SK-N-SH (cell line): ENCODE measurements around the gene KRTAP9-3. TPM values are rescaled to one million over a fixed set of nuclear protein-coding genes. Genes with fewer than 3 reads are reported as not detected.
"Not testable (repeated sequence)": the region's sequence is repeated elsewhere in the genome, so short reads cannot be mapped to it uniquely, and the experiment has no call there.

Source experiments
- CTCF ChIA-PET: fragments of 300-600, 350-600 bp; formaldehyde crosslinking; extraction: SDS; loops from one replicate; lab custom pipeline; 2021; lab: Yijun Ruan, JAX
- POLR2A ChIA-PET: fragments of 350-600 bp; sonication (Branson Sonifier 250); formaldehyde crosslinking; extraction: SDS; loops from one replicate; lab custom pipeline; 2020; ENCODE audit warnings: antibody characterized with exemption, inconsistent platforms; lab: Yijun Ruan, JAX
- DNase-seq: peaks from one replicate; pipeline ENCODE4 v3.0.0; 2012
- H2AFZ ChIP-seq: fragments of 200-600 bp; sonication (generic); 2 replicates; pipeline ENCODE4 v1.8.1; 2016; ENCODE audit warnings: antibody characterized with exemption, mild to moderate bottlenecking, low read depth
- H3F3A ChIP-seq: fragments of 200-600 bp; sonication (generic); replicated peaks from 2 replicates; pipeline ENCODE3; 2016; ENCODE audit warnings: antibody characterized with exemption, mild to moderate bottlenecking; ENCODE audit not compliant: insufficient read depth
- H3K27ac ChIP-seq, 2 experiments: fragments of 200-500 bp in 1 of 2; fragments of 200-600 bp in 1 of 2; sonication (Bioruptor generic) in 1 of 2; sonication (generic), shearing (Covaris generic) in 1 of 2; 2 replicates each; pipeline versions ENCODE4 v1.5.1 to v1.6.1; 2014 to 2016; ENCODE audit warnings: low read depth in 2 of 2, inconsistent platforms in 1 of 2, low read length in 1 of 2, mild to moderate bottlenecking in 1 of 2, mixed read lengths in 1 of 2
- H3K27me3 ChIP-seq: fragments of 200-600 bp; sonication (generic), shearing (Covaris generic); 2 replicates; pipeline ENCODE4 v1.6.1; 2016; ENCODE audit warnings: mixed run types; ENCODE audit not compliant: insufficient read depth
- H3K36me3 ChIP-seq, 2 experiments: fragments of 200-500 bp in 1 of 2; fragments of 200-600 bp in 1 of 2; sonication (Bioruptor generic) in 1 of 2; sonication (generic) in 1 of 2; replicated peaks in 1 of 2; 2 replicates each; pipeline versions ENCODE3 to v1.5.1; 2014 to 2016; ENCODE audit warnings: low read length in 1 of 2, mild to moderate bottlenecking in 1 of 2; ENCODE audit not compliant: insufficient read depth in 2 of 2, control insufficient read depth in 1 of 2
- H3K4me1 ChIP-seq, 2 experiments: fragments of 200-500 bp in 1 of 2; fragments of 200-600 bp in 1 of 2; sonication (Bioruptor generic) in 1 of 2; sonication (generic), shearing (Covaris generic) in 1 of 2; 2 replicates each; pipeline versions ENCODE4 v1.5.1 to v1.6.1; 2014 to 2016; ENCODE audit warnings: low read depth in 1 of 2, low read length in 1 of 2, mixed run types in 1 of 2; ENCODE audit not compliant: insufficient read depth in 2 of 2, control insufficient read depth in 1 of 2
- H3K4me2 ChIP-seq: fragments of 200-600 bp; sonication (generic), shearing (Covaris generic); 2 replicates; pipeline ENCODE4 v1.6.1; 2017; ENCODE audit warnings: mixed run types
- H3K4me3 ChIP-seq, 2 experiments: fragments of 200-500 bp in 1 of 2; fragments of 200-600 bp in 1 of 2; sonication (Bioruptor generic) in 1 of 2; sonication (generic), shearing (Covaris generic) in 1 of 2; 2 replicates each; pipeline versions ENCODE4 v1.5.1 to v1.8.1; 2014 to 2016; ENCODE audit warnings: low read depth in 2 of 2, inconsistent platforms in 1 of 2, low read length in 1 of 2, mild to moderate bottlenecking in 1 of 2, mixed read lengths in 1 of 2, moderate library complexity in 1 of 2
- H3K79me2 ChIP-seq: fragments of 200-600 bp; sonication (generic); 2 replicates; pipeline ENCODE4 v1.8.1; 2017; ENCODE audit warnings: mild to moderate bottlenecking; ENCODE audit not compliant: insufficient read depth
- H3K9ac ChIP-seq: fragments of 200-600 bp; sonication (generic); 2 replicates; pipeline ENCODE4 v1.6.1; 2017; ENCODE audit warnings: mixed run types
- H3K9me2 ChIP-seq: fragments of 200-600 bp; sonication (generic); 2 replicates; pipeline ENCODE4 v1.6.1; 2017; ENCODE audit warnings: mixed run types
- H3K9me3 ChIP-seq: fragments of 200-600 bp; sonication (generic); 2 replicates; pipeline ENCODE4 v1.6.1; 2017; ENCODE audit warnings: mixed run types, mild to moderate bottlenecking, moderate library complexity
- H4K20me1 ChIP-seq: fragments of 200-600 bp; sonication (generic); 2 replicates; pipeline ENCODE4 v1.6.1; 2017; ENCODE audit warnings: mild to moderate bottlenecking, mixed run types; ENCODE audit not compliant: insufficient read depth
- CTCF ChIP-seq: fragments of 200-600 bp; sonication (generic); IDR thresholded peaks from 2 replicates; pipeline ENCODE4 v1.6.1; 2017; ENCODE audit warnings: antibody characterized with exemption, mild to moderate bottlenecking, moderate library complexity
- ELF1 ChIP-seq: IDR thresholded peaks from 2 replicates; pipeline ENCODE4 v1.4.0; 2012
- EP300 ChIP-seq, 2 experiments: IDR thresholded peaks; 2 replicates each; pipeline versions ENCODE4 v1.4.0 to v1.6.1; 2012; ENCODE audit warnings: borderline replicate concordance in 1 of 2, low read depth in 1 of 2, low read length in 1 of 2
- EZH2phosphoT487 ChIP-seq: fragments of 200-600 bp; sonication (generic); IDR thresholded peaks from 2 replicates; pipeline ENCODE4 v1.6.1; 2017; ENCODE audit warnings: low read depth, mixed run types, mild to moderate bottlenecking, antibody characterized with exemption, moderate library complexity, borderline replicate concordance
- FOSL2 ChIP-seq: IDR thresholded peaks from 2 replicates; pipeline ENCODE4 v1.4.0; 2012; ENCODE audit warnings: low read depth, mild to moderate bottlenecking, moderate library complexity, borderline replicate concordance
- GABPA ChIP-seq: IDR thresholded peaks from 2 replicates; pipeline ENCODE4 v1.4.0; 2012; ENCODE audit warnings: low read depth, mild to moderate bottlenecking
- MEF2A ChIP-seq: IDR thresholded peaks from 2 replicates; pipeline ENCODE4 v1.4.0; 2012; ENCODE audit warnings: low read depth, borderline replicate concordance
- NRF1 ChIP-seq: IDR thresholded peaks from 2 replicates; pipeline ENCODE4 v1.6.1; 2012; ENCODE audit warnings: low read depth, mild to moderate bottlenecking, low read length
- PBX3 ChIP-seq: IDR thresholded peaks from 2 replicates; pipeline ENCODE4; 2012
- POLR2AphosphoS5 ChIP-seq: IDR thresholded peaks from 2 replicates; pipeline ENCODE4 v1.6.1; 2012; ENCODE audit warnings: low read depth, low read length
- RCOR1 ChIP-seq: fragments of 150-350 bp; IDR thresholded peaks from 2 replicates; pipeline ENCODE4 v1.6.1; 2017; ENCODE audit warnings: antibody characterized with exemption, low read length
- SIN3A ChIP-seq: IDR thresholded peaks from 2 replicates; pipeline ENCODE4 v1.6.1; 2012; ENCODE audit warnings: low read depth, mild to moderate bottlenecking, low read length, moderate library complexity, borderline replicate concordance
- TAF1 ChIP-seq: IDR thresholded peaks from 2 replicates; pipeline ENCODE4 v1.6.1; 2012; ENCODE audit warnings: low read depth, mild to moderate bottlenecking, low read length, moderate library complexity, borderline replicate concordance
- WGBS: methylation state at CpG from one replicate; pipeline ENCODE4 v1.1.6; 2017; ENCODE audit warnings: low lambda C conversion rate; 5-methylcytosine and 5-hydroxymethylcytosine counted together
- polyA plus RNA-seq, 3 experiments: library from polyadenylated mRNA; depleted of rRNA; stranded (reverse); fragments of >200 nt; gene quantifications; 2 replicates each; pipeline ENCODE4 v1.2.3, GENCODE V29; 2012

KRTAP9-3 gene
- polyA plus RNA-seq, 1 of the 3 experiments (the other 2 are of a cell fraction), result not detected

- H3K9me3 ChIP-seq, result no peaks in the 10 kb centered on the region
- ChIA-PET POLR2A (no interaction called here), CTCF (no interaction called here)
- no peaks in the 10 kb centered on the region for H4K20me1 ChIP-seq
- H3K4me2 ChIP-seq, result no peak overlapping the region
- peaks cover 4% of the 10 kb centered on the region; the same call in 1 of the 2 replicates for H3K27me3 ChIP-seq
- H3K27ac ChIP-seq, result no peak overlapping the region
- TF ChIP-seq SIN3A, result no peak
- TF ChIP-seq RCOR1, result no peak
- no peak for TF ChIP-seq ELF1
- TF ChIP-seq EZH2phosphoT487, result no peak
- no peak for TF ChIP-seq GABPA
- TF ChIP-seq EP300 (IDR thresholded peaks at IDR 0.05; ENCODE audit: borderline replicate concordance in 1 of 2, low read depth in 1 of 2, low read length in 1 of 2), result no peak
- TF ChIP-seq PBX3, result no peak
- no peak for TF ChIP-seq CTCF
- no peak for TF ChIP-seq POLR2AphosphoS5
- no peak for TF ChIP-seq MEF2A
- no peak for TF ChIP-seq NRF1
- no peak for TF ChIP-seq FOSL2
- no peak for TF ChIP-seq TAF1
- no peaks in the 10 kb centered on the region for H3K36me3 ChIP-seq
- WGBS, result 61% methylated on average over 3 of the region's 3 CpGs
- no peak overlapping the region for H3K9ac ChIP-seq
- no peak for DNase-seq
- no peak overlapping the region for H2AFZ ChIP-seq
- no peaks in the 10 kb centered on the region for H3K4me1 ChIP-seq
- H3K79me2 ChIP-seq, result no peaks in the 10 kb centered on the region
- H3F3A ChIP-seq, result no peaks in the 10 kb centered on the region
- no peak overlapping the region for H3K4me3 ChIP-seq
- H3K9me2 ChIP-seq, result no peaks in the 10 kb centered on the region
Observed at GRCh38 chr17:41267711-41268110, 35.5 kb downstream of the KRTAP9-3 start.

GRCh38 chr17:41271323-41271722, 39.1 kb downstream of the KRTAP9-3 start:
- H3K4me2 ChIP-seq, H3K36me3 ChIP-seq, H3K27ac ChIP-seq, H3K9me2 ChIP-seq, H3F3A ChIP-seq, DNase-seq, H3K4me1 ChIP-seq, CTCF ChIA-PET, H3K79me2 ChIP-seq, H3K27me3 ChIP-seq, H3K9me3 ChIP-seq, H3K9ac ChIP-seq, H3K4me3 ChIP-seq, H2AFZ ChIP-seq, H4K20me1 ChIP-seq, POLR2A ChIA-PET: not testable (repeated sequence)
- no CpG with 5 or more reads among the region's 1 CpG for WGBS
